ENCODE measurements around the gene EXOC6.

EXOC6 gene

DNA sequence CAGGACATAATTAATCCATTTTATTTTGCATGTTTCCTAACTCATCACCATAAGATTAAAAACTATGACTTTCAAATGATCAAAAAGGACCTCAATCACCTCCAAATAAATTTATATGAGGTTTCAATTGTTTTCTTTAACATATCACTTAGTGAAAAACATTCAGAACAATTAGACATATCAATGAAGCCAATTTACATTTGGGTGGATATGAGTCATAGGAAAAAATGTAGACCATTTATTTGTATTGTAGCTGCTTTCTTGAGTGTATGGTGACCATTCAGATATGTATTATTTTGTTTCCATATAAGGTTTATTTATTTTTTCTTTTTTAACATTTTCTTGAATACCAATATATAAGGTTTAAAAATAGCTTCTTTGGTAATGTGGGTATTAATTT is 13.3 kb upstream of the EXOC6 start:
- DNase-seq: no peak

DNA sequence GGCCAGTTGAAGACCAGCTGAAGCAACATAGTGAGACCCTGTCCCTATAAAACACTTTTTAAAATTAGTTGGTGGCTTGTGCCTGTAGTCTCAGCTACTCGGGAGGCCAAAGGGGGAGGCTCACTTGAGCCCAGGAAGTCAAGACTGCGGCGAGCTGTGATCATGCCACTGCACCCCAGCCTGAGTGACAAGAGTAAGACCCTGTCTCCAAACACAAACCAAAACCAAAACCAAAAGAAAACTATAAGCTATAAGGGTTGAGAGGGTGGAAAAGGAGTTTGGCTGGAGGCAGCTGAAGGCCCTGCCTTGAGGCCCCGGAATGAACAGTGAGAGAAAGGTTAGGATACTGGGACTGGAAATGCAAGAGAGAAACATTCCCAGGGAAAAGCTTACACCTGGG is 10.9 kb upstream of the EXOC6 start:
- no peak for DNase-seq

DNA sequence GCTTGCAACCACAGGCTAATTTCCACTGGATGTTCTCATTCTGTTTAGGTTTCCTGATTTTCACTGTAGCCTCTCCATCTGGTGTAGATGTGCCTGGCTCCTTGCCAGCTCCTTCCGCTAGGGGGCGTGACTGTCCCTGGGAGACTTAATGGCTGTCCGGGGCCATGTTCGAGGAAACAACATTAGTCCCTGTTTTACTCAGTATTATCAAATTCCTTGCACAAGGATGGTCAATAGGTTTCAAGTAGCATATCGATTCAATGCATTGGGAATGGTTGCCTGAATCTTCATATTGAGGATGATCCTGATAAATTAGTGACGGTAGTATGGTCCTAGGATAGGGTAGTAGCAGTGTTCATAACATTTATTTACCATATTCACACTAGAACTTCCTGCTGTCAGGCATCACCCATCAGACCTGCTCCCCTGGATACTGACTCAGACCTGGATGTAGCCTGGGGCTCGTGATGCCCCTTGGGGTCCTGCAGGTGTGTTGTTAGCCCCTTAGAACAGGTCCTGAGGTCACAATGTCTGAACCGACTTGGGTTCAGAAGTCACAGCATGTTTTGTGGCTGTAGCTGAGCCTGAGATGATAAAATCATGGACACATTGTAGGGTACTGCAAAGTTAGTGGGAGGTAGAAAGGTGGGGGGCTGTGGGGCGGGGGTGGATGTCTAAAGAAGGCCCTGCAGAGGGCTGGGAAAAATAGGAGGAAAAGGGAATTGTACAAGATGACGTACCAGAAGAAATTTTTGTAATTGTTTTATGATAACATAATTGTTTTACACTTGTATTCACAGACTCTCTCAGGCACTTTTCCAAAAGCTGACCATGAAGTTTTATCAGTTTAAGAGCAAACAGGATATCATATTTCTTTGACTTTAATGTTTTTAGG is 8.9 kb upstream of the EXOC6 start:
- DNase-seq: peak; percentile 67

DNA sequence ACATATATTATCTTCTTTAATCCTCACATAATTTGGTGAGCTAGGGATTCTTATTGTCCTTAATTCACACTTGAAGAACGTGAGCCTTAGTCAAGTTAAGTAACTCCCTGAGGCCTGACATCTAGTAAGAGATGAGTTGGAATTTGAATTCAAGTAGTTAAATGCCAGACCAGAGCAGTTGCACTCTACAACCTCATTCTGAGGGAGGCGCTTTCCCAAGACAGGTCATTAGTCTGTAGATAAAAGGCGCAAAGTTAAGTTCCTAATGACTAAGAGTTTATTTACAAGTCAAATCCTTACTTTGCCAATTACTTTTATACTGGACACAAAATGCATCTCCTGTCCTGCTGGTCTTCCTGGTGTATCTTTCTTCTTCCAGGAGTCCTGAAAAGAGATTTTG is 3.6 kb upstream of the EXOC6 start:
- DNase-seq: no peak

DNA sequence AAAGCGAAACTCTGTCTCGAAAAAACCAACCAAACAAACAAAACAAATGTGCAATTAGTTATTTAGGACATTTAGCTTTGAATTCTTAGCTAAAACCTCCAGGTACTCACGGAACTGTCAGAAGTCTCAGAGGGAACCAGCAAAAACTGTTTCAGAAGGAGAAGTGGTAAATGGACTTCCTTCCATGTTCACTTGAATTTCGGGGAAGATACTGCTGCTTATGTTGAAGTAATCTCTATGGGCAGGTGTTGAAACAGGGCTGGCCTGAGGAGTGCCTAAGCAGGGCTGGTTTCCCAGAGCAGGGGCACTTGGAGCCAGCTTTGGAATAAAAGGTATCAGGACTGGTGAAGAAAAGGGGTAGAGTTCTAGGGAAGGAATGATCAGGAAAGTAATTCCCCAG is 2.4 kb upstream of the EXOC6 start:
- DNase-seq: no peak

DNA sequence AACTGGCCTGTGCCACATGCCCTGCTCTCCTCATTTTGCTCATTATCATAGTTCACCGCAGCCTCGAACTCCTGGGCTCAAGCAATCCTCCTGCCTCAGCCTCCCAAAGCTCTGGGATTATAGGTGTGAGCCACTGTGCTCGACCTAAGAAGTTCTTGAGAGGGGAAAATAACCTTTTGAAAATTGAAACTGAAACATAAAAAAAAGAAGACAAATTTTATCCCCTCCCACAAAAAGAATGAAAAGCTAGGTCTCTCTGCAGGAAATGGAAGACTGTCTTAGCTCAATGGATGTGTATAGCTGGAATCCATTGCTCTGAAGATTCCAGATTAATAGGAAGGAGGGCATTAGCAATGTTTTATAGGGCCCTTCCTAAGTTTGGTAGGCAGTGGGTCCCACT is 2.0 kb upstream of the EXOC6 start:
- DNase-seq: no peak

DNA sequence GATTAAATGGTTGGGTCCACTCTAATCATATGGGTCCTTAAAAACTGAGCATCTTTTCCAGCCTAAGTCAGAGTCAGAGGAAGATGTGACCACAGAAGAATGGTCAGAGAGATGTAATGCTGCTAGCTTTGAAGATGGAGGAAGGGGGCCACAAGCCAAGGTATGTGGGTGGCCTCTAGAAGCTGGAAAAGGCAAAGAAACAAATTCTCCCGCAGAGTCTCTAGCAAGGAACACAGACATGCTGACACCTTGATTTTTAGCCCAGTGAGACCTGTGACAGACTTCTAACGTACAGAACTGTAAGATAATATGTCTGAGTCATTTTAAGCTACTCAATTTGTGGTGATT is 1.5 kb upstream of the EXOC6 start:
- no peak for DNase-seq

DNA sequence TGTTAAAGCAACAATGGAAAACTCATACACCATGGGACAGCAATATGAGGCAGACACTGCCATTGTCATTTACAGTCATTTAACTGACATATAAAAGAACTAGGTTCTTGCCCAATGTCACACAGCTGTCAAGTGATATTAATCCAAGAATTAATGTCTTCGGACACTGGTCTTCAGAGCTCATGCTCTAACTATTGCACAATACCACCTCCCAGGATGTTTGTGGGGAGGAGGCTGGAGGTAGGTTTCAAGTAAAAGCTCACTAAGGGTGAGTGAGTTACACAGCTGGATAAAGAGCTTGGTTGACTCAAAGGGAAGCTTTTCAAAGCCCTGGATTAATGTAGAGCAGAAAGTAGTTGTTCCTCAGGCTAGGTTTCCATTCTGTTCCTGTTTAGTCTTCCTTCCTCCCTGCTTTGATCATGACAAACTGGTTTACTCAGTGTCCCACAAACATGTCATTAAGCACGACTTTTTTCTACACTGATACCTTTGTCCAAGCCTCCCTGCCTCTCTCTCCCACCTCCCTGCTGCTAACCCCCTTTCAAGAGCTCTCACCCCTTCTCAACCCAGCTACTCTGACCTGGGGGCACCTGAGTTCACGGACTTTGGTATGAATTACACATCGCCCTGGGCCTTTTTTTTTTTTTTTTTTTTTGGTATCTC is 987 bp upstream of the EXOC6 start:
- no peak for DNase-seq

DNA sequence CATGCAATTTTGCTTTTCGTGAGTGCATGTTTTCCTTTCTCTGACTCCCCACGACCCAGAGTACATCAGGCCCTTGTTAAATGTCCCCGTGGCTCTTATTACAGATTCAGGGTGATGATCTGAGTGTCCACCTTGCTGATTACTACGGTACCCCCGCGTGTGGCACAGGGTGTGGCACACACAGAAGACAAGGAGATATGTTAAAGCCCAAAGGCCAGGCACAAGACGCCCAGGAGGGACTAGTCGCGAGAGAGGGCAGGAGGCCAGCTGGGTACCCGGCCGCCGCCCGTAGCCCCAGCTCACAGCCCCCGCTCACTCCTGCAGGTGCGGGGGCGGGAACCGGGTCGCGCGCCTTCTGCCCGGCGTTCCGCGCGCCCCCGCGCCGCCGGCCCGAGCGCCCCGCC is 281 bp upstream of the EXOC6 start:
- DNase-seq: no peak

DNA sequence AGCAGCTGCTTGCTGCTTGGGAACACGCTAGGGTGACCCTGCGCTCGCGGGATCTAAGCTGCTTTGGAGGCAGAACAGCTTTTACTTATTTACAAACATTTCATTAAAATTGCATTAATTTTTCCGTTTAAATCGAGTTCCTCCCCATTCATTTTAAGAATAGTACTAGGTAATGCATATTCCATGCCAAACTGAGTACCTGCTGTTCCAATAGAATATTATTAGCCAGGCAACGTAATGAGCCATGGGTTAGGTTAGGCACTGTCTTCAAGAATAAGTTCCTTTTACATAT is 860 bp downstream of the EXOC6 start:
- no peak for DNase-seq

DNA sequence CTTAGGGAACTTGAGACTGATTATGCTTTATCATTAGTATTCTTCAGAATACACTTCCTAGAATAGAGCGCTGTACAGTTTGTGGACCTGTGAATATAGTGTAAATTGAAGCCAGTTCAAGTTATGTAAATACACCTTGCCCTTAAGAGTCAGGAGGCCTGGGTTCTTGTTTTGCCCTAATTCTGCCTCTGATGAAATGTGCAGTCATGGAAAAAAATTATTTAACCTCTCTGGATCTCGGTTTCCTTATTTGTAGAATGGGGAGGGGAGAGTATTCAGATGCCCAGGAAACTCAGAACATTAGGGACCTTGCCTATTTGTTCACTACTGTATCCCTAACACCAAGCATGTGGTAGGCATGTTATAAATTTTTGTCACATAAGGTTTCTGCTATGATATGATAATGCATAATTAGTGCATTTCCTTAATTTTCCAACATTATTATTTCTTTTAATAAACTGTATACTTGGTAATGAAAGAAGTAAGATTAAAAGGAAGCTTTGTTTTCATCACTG is 1.3 kb downstream of the EXOC6 start:
- no peak for DNase-seq

DNA sequence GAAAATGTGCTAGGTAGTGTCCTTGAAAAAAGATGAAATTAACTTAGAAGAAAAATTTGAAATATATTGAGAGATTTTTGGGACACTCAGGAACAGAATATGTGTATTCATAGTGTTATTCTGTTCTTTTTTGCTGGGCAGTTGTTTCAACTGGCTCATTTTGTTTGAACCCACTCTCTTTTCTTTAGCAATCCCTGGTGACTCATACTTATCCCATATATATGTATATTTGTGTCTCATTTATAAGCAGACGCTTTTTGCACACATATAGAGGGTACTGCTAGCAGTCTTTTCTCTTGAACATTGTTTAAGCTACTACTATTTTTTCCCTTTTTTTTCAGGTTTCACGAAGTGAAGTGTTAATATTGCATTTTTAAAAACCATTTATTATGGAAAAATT is 1.9 kb downstream of the EXOC6 start:
- DNase-seq: no peak

DNA sequence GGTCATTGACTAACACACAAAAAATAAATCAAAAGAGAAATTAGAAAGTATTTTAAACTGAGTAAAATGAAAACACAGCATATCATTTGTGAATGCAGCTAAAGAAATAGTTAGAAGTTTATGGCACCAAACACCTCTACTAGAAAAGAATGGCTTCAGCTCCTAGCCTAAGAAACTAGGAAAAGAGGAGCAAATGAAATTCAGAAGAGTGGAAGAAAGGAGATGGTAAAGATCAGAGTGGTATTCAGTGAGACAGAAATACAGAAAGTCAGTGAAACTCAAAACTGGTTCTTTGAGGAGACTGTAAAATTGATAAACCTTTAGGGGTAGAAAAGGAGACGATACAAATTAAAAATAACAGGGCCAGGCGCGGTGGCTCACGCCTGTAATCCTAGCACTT is 2.7 kb downstream of the EXOC6 start:
- DNase-seq: no peak

DNA sequence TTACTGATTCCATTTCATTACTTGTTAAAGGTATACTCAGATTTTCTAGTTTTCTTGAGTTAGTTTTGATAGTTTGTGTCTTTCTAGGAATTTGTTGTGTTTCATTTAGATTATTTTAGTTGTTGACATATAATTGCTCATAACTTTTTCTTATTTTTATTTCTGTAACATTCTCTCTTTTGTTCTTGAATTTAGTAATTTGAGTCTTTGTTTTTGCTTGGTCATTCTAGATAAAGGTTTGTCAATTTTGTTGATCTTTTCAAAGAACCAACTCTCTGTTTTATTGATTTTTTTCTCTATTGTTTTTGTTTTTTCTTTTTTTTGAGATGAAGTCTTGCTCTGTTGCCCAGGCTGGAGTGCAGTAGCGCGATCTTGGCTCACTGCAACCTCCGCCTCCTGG is 7.2 kb downstream of the EXOC6 start:
- DNase-seq: no peak

DNA sequence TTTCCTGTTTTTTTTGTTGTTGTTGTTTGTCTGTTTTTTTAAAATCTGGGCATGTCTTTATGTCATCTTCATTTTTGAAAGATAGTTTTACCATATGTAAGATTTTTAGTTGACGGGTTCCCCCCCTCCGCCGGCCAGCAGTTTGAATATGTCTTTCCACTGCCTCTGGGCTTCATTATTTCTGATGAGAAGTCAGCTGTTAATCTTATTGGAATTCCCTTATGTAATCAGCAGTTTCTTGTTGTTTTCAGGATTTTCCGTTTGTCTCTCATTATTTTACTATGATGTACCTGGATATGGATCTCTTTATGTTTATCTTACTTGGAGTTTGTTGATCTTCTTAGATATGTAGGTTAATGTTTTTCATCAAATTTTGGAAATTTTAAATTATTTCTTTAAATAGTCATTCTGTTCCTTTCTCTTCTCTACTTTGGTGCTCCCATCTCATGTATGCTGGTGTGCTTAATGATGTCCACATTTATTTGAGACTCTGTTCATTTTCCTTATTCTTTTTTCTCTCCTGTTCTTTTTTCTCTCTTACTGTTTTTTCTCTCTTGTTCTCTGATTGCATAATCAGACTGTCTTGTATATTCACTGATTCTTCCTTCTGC is 9.7 kb downstream of the EXOC6 start:
- DNase-seq: no peak

DNA sequence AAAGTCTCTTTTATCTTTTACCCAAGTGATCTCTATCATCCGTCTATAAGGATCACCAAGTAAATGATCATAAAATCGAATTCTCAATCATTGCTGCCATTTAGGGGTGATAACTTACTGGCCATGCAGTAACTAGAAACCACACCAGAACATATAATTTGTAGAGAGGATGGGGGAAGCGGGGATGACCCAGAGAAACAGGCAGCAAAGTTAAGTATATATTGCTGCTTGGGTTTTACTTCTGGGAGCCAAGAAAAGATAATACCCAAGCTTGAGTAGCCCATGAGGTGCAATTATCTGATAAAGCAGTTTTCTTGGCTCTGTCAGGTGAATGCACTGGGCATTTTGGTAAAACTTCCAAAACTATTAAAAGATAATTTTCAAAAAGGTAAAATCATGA is 18.9 kb downstream of the EXOC6 start:
- DNase-seq: no peak

DNA sequence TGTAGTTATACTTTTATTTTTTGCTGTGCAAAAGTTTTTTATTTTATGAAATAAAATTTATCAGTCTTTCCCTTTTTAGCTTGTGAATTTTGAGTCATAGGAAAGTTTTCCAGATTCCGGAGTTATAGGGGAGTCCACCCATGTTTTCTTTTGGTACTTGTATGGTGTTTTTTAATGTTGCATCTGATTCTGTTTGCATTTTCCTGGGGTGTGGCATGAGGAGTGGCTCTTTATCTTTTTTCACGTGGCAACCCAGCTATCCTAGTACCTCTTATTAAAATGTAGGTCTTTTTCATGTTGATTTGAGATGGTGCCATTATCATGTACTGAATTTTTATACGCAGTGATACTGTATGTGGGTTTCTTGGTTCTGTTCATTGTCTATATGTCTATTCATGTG is 19.7 kb downstream of the EXOC6 start:
- no peak for DNase-seq

DNA sequence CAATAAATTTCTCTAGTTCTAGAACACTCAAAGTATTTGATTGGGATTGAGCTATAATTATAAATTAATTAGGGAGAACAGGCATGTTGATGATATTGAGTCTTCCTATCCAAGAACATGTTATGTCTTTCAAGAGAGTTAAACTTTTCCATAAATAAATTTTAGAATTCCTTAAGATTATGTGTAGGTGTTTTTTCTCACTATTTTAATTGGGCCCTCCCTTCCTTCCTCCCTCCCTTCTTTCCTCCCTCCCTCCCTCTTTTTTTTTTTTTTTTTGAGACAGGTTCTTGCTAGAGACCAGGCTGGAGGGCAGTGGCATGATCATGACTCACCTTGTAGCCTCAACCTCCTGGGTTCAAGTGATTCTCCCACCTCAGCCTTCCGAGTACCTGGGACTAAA is 20.2 kb downstream of the EXOC6 start:
- DNase-seq: no peak

DNA sequence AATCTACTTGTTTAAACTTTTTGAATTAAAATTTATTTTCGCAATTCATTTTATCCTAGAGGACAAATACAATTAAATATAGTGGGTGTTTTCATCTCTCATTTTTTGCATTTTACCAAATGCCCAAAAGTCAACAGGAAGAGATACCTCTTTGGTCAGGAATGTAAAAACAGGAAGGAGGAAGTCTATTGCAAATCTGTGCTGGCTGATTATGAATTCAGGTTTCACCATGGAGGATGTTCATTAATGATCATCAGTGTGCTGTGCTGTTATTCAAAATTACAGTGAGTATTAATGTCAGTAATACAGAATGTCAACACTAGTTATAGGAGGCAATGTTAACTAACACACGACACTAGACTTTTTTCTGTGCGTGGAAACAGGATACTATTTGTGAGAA is 24.7 kb downstream of the EXOC6 start:
- DNase-seq: no peak

DNA sequence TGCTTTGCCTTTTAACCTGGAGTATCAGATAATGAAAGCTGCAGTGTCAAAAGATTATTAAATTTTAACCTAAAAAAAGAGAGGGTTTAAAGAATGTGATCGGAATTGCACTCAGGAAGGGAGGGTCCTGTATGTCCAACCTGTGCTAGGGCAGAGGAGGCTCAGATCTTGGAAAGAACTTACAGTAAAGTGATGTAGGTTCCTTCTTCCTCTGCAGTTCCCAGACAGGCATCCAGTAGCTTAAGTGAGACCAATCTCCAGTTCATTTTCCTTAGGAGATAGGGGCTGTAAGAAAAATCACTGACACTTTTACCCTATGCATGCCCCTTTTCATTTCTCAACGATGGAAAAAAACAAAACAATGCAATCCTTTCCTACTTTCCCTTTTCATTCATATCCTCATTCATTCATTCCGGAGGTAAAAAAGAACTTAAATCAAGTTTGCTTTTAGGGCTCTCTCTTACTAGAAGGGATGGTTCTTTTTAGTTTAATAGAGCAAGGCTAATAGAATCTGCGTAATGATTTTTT is 28.3 kb downstream of the EXOC6 start:
- no peak for DNase-seq

DNA sequence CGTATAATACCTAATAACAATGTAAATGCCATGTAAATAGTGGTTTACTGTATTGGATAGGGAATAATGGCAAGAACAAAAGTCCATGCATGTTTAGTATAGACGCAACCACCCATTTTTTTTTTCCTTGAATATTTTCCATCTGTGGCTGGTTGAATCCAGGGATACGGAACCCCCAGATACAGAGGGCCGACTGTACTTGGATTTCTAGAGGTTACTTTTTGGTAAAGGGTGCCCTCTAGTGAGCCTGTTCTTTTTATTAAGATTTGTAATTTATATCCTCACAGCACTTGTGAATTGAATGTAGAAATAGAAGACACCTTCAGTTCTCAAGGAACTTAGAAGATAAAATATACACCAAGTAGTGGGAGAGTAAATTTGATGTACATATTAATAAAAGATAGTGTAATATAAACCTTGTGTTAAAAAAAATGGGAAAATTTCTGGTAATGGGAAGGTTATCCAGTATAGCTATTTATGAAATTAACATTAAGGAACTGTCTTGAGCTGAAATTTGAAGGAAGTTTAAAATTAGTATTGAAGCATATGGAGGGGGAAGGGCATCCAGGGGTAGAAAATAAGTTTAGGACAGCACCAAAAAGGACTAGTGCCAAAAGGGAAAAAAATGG is 32.0 kb downstream of the EXOC6 start:
- no peak for DNase-seq

DNA sequence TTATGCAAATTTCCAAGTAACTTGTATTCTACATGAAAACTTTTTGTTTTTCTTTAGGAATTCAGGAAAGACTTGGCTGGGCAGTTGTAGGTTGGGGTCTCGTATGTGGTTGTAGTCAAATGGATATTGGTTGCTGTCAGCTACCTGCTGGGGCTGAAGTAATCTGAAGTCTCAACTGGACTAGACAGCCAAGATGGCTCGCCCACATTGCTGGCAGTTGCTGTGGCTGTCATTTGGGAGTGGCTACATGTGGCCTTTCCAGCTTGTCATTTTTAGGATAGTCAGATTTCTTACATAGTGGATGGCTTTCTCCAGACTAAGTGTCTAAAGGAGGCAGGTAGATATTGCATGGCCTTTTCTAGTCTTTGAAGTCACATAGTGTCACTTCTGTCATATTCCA is 32.6 kb downstream of the EXOC6 start:
- DNase-seq: no peak

DNA sequence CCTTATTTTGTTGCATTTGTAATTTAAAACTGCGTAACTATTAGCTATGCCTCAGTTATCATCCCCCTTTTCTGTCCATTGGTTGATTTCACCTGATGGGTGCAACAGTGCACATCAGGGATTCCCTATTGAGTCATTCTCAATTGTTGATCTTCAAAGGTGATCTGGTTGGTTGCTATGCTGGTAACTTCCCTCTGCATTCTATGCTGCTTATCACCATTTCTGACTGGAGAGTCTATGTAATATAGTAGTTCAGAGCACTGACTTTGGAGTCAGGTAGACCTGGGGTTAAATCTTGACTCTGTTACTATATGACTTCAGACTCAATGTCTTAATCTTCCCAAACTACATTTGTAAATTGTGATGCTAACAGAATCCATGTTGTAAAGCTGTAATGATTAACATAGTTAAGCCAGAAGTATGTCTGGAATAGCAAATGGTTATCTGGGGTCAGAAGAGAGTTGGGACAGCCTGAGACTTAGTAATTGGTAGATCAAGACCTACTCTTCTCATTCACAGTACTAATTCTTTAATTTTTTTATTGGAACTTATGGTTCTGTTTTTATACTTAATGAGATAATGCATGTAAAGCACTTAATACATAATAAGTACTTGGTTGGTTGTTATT is 38.1 kb downstream of the EXOC6 start:
- no peak for DNase-seq

All from stimulated activated CD4-positive, alpha-beta T cell treated with anti-CD3 and anti-CD28 coated beads, Interleukin-1b, Interleukin-23, amount 100 ng/mL, for 48 hours (primary cell).